ENCODE data around the gene C11orf54.
A peak's percentile ranks its signal among the peaks of the same experiment; 100 is the strongest.
"Not testable (repeated sequence)": the region's sequence is repeated elsewhere in the genome, so short reads cannot be mapped to it uniquely, and the experiment has no call there.

Gene C11orf54

DNA sequence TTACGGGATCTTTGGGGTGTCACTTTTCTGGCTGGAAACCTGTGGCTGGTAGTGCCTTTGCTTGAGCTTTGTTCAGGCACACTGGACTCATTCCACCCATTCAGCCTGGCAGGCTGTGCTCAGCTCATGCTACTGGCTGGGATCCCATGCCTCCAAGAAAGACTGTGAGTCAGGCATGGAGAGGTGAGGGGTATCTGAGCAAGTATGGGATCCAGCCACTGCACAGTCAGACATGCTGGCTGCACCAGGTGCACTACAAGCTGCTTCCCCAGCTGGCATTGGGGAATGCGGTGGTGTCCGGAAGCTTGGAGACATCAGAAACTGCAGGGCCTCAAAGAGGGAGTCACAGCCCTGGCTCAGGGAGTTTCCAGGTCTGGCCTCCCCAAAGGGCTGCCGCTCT is 30.7 kb downstream of the C11orf54 start:
- no peak overlapping the region for H3K4me3 ChIP-seq (ENCODE audit: control insufficient read depth, low read depth, low read length)
- DNase-seq (ENCODE audit: low read depth): no peak
- TF ChIP-seq, protein P1, sequence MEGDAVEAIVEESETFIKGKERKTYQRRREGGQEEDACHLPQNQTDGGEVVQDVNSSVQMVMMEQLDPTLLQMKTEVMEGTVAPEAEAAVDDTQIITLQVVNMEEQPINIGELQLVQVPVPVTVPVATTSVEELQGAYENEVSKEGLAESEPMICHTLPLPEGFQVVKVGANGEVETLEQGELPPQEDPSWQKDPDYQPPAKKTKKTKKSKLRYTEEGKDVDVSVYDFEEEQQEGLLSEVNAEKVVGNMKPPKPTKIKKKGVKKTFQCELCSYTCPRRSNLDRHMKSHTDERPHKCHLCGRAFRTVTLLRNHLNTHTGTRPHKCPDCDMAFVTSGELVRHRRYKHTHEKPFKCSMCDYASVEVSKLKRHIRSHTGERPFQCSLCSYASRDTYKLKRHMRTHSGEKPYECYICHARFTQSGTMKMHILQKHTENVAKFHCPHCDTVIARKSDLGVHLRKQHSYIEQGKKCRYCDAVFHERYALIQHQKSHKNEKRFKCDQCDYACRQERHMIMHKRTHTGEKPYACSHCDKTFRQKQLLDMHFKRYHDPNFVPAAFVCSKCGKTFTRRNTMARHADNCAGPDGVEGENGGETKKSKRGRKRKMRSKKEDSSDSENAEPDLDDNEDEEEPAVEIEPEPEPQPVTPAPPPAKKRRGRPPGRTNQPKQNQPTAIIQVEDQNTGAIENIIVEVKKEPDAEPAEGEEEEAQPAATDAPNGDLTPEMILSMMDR (IDR thresholded peaks at IDR 0.05; ENCODE audit: control insufficient read depth, insufficient read depth, low read depth, low read length, missing control alignments): no peak

DNA sequence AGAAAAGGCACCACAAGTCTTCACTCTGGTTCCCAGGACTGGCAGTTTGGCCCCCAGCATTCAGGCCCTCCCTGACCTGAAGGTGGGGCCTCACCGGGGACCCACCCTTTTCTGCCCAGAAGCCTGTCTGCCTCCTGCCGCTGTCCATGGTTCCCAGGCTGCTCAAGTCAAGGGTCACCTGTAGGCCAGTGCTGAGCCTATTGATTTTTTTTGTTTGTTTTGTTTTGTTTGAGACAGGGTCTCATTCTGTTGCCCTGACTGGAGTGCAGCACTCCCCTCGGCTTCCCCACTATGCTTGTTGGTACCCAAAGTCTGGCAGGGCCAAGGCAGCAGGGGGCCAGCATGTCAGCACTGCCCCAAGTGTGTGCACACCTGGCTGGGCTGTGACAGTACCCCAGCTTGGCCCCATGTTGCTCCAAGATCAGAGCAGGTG is 31.6 kb downstream of the C11orf54 start:
- TF ChIP-seq, protein P1 (IDR thresholded peaks at IDR 0.05; ENCODE audit: control insufficient read depth, insufficient read depth, low read depth, low read length, missing control alignments): no peak
- no peak for DNase-seq (ENCODE audit: low read depth)
- no peak overlapping the region for H3K4me3 ChIP-seq (ENCODE audit: control insufficient read depth, low read depth, low read length)

DNA sequence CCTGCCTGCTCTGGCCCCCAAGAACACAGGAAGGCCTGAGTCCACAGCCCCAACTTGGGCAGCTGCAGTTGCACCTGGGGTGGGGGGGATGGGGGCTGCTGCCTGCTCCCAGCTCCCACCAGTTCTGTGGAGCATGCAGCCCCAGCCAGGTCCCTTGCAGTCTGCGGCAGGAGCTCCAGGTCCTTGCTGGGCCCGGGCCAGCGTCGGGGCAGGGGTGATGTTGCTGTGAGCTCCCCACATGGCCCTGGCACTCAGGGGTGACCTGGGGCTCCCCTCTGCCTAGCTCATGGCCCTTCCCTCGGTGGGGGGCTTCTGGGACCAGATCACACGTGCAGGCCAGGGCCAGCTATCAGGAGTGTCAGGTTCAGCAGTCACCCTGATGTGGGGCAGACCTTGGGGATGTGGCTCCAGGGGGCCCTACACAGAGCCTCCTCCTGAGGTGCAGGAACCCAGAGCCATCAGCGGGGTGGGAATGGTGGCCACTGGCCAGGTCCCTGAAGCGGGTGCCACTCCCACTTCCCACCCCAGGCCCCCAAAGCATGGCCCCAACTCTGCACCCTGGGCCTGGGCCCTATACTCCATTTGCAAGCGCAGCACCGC is 32.2 kb downstream of the C11orf54 start:
- TF ChIP-seq, protein P1 (IDR thresholded peaks at IDR 0.05; ENCODE audit: control insufficient read depth, insufficient read depth, low read depth, low read length, missing control alignments): no peak
- DNase-seq (ENCODE audit: low read depth): no peak
- H3K4me3 ChIP-seq (ENCODE audit: control insufficient read depth, low read depth, low read length): no peak overlapping the region

DNA sequence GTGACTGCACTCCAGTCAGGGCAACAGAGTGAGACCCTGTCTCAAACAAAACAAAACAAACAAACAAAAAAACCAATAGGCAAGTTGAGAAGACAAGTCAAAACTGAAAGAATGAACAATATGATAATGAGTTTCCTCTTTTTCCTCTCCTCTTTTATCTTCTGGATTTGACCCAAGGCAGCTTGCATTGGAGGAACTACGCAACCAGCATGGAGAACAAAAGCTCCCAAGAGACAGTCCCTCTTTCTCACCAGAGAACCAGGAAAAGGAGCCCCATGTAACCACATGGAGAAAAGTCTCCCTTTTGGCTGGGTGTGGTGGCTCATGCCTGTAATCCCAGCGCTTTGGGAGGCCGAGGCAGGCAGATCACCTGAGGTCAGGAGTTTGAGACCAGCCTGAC is 33.1 kb downstream of the C11orf54 start:
- DNase-seq (ENCODE audit: low read depth); H3K4me3 ChIP-seq (ENCODE audit: control insufficient read depth, low read depth, low read length): not testable (repeated sequence)

DNA sequence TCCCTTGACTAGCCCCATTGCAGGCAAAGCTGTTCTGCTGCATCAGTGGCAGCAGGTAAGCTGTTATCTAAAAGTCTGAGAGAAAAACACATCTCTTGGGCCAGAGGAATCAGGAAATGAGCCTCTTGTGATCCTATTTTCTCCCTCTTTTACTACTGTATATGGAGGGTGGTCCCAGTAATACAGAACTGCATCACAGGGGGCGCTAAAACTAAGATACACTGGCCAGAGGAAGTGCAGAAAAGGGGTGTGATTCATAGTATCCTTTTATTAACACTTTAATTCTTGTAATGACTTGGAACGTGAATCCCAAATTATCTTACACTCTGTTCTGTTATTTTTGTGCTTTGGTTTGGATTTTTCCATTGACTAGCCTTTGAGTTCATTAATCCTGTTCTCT is 33.8 kb downstream of the C11orf54 start:
- DNase-seq (ENCODE audit: low read depth): no peak
- TF ChIP-seq, protein P1 (IDR thresholded peaks at IDR 0.05; ENCODE audit: control insufficient read depth, insufficient read depth, low read depth, low read length, missing control alignments): peak; percentile 5
- no peak overlapping the region for H3K4me3 ChIP-seq (ENCODE audit: control insufficient read depth, low read depth, low read length)

DNA sequence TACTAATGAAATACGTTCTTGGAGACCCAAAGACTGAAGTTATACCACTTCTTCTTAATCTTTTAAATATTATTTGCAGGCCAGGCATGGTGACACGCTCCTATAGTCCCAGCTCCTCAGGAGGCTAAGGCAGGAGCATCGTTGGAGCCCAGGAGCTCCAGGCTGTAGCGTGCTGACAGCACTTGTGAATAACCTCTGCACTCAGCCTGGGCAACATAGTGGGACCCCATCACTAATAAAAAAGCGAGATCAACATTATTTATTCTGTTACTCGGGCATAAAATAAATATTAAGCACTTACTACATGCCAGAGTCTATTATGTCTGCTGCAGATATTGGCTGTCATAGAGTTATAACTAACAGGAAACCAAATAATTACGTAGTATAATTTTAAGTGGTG is 41.9 kb downstream of the C11orf54 start:
- TF ChIP-seq, protein P1 (IDR thresholded peaks at IDR 0.05; ENCODE audit: control insufficient read depth, insufficient read depth, low read depth, low read length, missing control alignments): no peak
- DNase-seq (ENCODE audit: low read depth): no peak
- peak overlapping the region; percentile 91 for H3K4me3 ChIP-seq (ENCODE audit: control insufficient read depth, low read depth, low read length)

DNA sequence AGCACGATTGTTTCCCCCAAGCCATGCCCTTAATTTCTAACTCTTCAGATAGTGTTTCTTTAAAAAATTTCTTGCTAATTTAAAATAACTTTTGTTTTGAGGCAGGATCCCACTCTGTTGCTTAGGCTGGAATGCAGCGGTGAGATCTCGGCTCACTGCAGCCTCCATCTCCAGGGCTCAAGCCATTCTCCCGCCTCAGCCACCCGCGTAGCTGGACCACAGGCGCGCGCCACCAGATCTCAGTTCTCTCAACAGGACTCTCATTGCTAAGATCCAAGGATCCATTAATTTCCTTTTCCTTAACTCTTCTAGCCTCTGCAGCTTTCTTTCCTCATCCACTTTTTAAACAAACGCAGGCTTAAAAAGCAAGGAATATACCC is 42.3 kb downstream of the C11orf54 start:
- TF ChIP-seq, protein P1 (IDR thresholded peaks at IDR 0.05; ENCODE audit: control insufficient read depth, insufficient read depth, low read depth, low read length, missing control alignments): no peak
- no peak for DNase-seq (ENCODE audit: low read depth)
- peak overlapping the region; percentile 91 for H3K4me3 ChIP-seq (ENCODE audit: control insufficient read depth, low read depth, low read length)

Measured in AG09309 (cell line).